Stomach (tissue), 4 donors: ENCODE measurements around the gene ANKRD6.

ENCODE experiments used
- POLR2A ChIP-seq, 4 donors: fragments of 450-650 bp; IDR thresholded peaks; one replicate each; pipeline ENCODE4 v1.6.1; 2016; ENCODE audit warnings: antibody characterized with exemption in 4 of 4, control low read depth in 2 of 4, mild to moderate bottlenecking in 1 of 4, moderate library complexity in 1 of 4
- POLR2AphosphoS5 ChIP-seq, 3 donors: sonication (generic); formaldehyde crosslinking; IDR thresholded peaks; one replicate each; pipeline ENCODE4 v1.6.1; 2016; ENCODE audit warnings: antibody characterized with exemption in 3 of 3
- TF ChIP-seq, protein P1 (sequence below), 7 experiments: fragments of 450-650 bp in 4 of 7; fragments of 200-600 bp in 3 of 7; sonication (generic) in 3 of 7; IDR thresholded peaks; one replicate each; pipeline ENCODE4 v1.5.1; 2016 to 2019; ENCODE audit warnings: antibody characterized with exemption in 7 of 7, control low read depth in 2 of 7, mild to moderate bottlenecking in 1 of 7

DNA sequence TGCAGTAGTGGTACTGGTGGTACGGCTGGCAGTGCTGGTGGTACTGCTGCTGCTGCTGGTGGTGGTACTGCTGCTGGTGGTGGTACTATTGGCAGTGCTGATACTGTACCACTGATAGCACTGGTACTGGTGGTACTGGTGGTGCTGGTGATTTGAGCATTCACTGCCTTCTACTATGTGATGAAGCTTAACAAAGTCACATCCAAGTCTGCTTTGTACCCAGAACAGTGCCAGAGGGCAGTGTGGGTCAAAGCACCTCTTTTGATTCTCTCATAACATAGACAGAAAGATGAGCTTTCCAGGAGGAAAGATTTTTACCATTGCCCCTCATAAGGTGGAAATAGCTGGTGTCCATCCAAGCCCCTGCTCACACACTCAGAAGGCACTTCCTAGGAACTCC, 48.7 kb downstream of the ANKRD6 start:
- TF ChIP-seq, protein P1, sequence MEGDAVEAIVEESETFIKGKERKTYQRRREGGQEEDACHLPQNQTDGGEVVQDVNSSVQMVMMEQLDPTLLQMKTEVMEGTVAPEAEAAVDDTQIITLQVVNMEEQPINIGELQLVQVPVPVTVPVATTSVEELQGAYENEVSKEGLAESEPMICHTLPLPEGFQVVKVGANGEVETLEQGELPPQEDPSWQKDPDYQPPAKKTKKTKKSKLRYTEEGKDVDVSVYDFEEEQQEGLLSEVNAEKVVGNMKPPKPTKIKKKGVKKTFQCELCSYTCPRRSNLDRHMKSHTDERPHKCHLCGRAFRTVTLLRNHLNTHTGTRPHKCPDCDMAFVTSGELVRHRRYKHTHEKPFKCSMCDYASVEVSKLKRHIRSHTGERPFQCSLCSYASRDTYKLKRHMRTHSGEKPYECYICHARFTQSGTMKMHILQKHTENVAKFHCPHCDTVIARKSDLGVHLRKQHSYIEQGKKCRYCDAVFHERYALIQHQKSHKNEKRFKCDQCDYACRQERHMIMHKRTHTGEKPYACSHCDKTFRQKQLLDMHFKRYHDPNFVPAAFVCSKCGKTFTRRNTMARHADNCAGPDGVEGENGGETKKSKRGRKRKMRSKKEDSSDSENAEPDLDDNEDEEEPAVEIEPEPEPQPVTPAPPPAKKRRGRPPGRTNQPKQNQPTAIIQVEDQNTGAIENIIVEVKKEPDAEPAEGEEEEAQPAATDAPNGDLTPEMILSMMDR (IDR thresholded peaks at IDR 0.05): no peak
- no peak for TF ChIP-seq POLR2AphosphoS5 (IDR thresholded peaks at IDR 0.05)
- no peak for TF ChIP-seq POLR2A (IDR thresholded peaks at IDR 0.05)
